ENCODE results near the gene AKAP13. TPM values are rescaled to one million over a fixed set of nuclear protein-coding genes. Genes with fewer than 3 reads are reported as not detected.
"Not testable (repeated sequence)": the region's sequence is repeated elsewhere in the genome, so short reads cannot be mapped to it uniquely, and the experiment has no call there.

AKAP13 gene
- polyA plus RNA-seq, 4 donors, result 39.4 to 71.6 (median 58.5) TPM

- DNase-seq, result peak in 1 of 2 donors; percentile 34
- H3K9me3 ChIP-seq (ENCODE audit: control insufficient read depth in 2 of 2, insufficient read depth in 1 of 2, low read depth in 1 of 2, low read length in 1 of 2); H3K36me3 ChIP-seq (ENCODE audit: control insufficient read depth in 3 of 3, insufficient read depth in 2 of 3, low read depth in 1 of 3, low read length in 3 of 3); H3K4me3 ChIP-seq (ENCODE audit: low read depth in 1 of 3, low read length in 3 of 3); FAIRE-seq; H3K27ac ChIP-seq (ENCODE audit: low read depth in 1 of 3, low read length in 2 of 3); H3K27me3 ChIP-seq (ENCODE audit: control insufficient read depth in 3 of 3, insufficient read depth in 3 of 3, low read length in 3 of 3): not testable (repeated sequence)
- 71 to 92% (median 86%) methylated on average over 4 of the region's 4 CpGs for WGBS, 3 donors
- peaks cover 0 to 19% (median 2%) of the 10 kb centered on the region in 3 donors for H3K4me1 ChIP-seq (ENCODE audit: control insufficient read depth in 3 of 3, insufficient read depth in 2 of 3, low read depth in 1 of 3, low read length in 2 of 3)
These were observed 35.0 kb upstream of the AKAP13 start for GRCh38 chr15:85345196-85345918.

- not testable (repeated sequence) for H3K9me3 ChIP-seq (ENCODE audit: control insufficient read depth in 2 of 2, insufficient read depth in 1 of 2, low read depth in 1 of 2, low read length in 1 of 2); H3K27ac ChIP-seq (ENCODE audit: low read depth in 1 of 3, low read length in 2 of 3); H3K4me3 ChIP-seq (ENCODE audit: low read depth in 1 of 3, low read length in 3 of 3); H3K27me3 ChIP-seq (ENCODE audit: control insufficient read depth in 3 of 3, insufficient read depth in 3 of 3, low read length in 3 of 3); H3K36me3 ChIP-seq (ENCODE audit: control insufficient read depth in 3 of 3, insufficient read depth in 2 of 3, low read depth in 1 of 3, low read length in 3 of 3); FAIRE-seq
- peak; percentile 54 to 73 for DNase-seq
- WGBS, 3 donors, result 88 to 96% (median 95%) methylated on average over 1 of the region's 1 CpG
- peaks cover 0 to 19% (median 2%) of the 10 kb centered on the region in 3 donors for H3K4me1 ChIP-seq (ENCODE audit: control insufficient read depth in 3 of 3, insufficient read depth in 2 of 3, low read depth in 1 of 3, low read length in 2 of 3)
These were observed 33.8 kb upstream of the AKAP13 start for GRCh38 chr15:85346462-85347084.

- peak overlapping the region in 1 of 3 donors; percentile 42 for H3K27ac ChIP-seq (ENCODE audit: low read depth in 1 of 3, low read length in 2 of 3)
- DNase-seq, result peak in 1 of 2 donors; percentile 42
- WGBS, 3 donors, result 84 to 94% (median 87%) methylated on average over 5 of the region's 5 CpGs
- H3K4me1 ChIP-seq (ENCODE audit: control insufficient read depth in 3 of 3, insufficient read depth in 2 of 3, low read depth in 1 of 3, low read length in 2 of 3), result peaks cover 0 to 19% (median 2%) of the 10 kb centered on the region in 3 donors
- not testable (repeated sequence) for FAIRE-seq; H3K36me3 ChIP-seq (ENCODE audit: control insufficient read depth in 3 of 3, insufficient read depth in 2 of 3, low read depth in 1 of 3, low read length in 3 of 3); H3K27me3 ChIP-seq (ENCODE audit: control insufficient read depth in 3 of 3, insufficient read depth in 3 of 3, low read length in 3 of 3); H3K9me3 ChIP-seq (ENCODE audit: control insufficient read depth in 2 of 2, insufficient read depth in 1 of 2, low read depth in 1 of 2, low read length in 1 of 2); H3K4me3 ChIP-seq (ENCODE audit: low read depth in 1 of 3, low read length in 3 of 3)
These were observed 32.9 kb upstream of the AKAP13 start for GRCh38 chr15:85347264-85348047.

- H3K9me3 ChIP-seq (ENCODE audit: control insufficient read depth in 2 of 2, insufficient read depth in 1 of 2, low read depth in 1 of 2, low read length in 1 of 2); H3K4me3 ChIP-seq (ENCODE audit: low read depth in 1 of 3, low read length in 3 of 3); H3K36me3 ChIP-seq (ENCODE audit: control insufficient read depth in 3 of 3, insufficient read depth in 2 of 3, low read depth in 1 of 3, low read length in 3 of 3); DNase-seq; FAIRE-seq; H3K27me3 ChIP-seq (ENCODE audit: control insufficient read depth in 3 of 3, insufficient read depth in 3 of 3, low read length in 3 of 3): not testable (repeated sequence)
- H3K4me1 ChIP-seq (ENCODE audit: control insufficient read depth in 3 of 3, insufficient read depth in 2 of 3, low read depth in 1 of 3, low read length in 2 of 3), result peaks cover 0 to 19% (median 2%) of the 10 kb centered on the region in 3 donors
- WGBS, 3 donors, result 83 to 87% (median 84%) methylated on average over 8 of the region's 8 CpGs
- peak overlapping the region in 1 of 3 donors; percentile 42 for H3K27ac ChIP-seq (ENCODE audit: low read depth in 1 of 3, low read length in 2 of 3)
These were observed 32.2 kb upstream of the AKAP13 start for GRCh38 chr15:85348048-85348766.

GRCh38 chr15:85349062-85349461 is 31.3 kb upstream of the AKAP13 start:
- H3K4me1 ChIP-seq (ENCODE audit: control insufficient read depth in 3 of 3, insufficient read depth in 2 of 3, low read depth in 1 of 3, low read length in 2 of 3), result peaks cover 0 to 19% (median 2%) of the 10 kb centered on the region in 3 donors
- not testable (repeated sequence) for H3K9me3 ChIP-seq (ENCODE audit: control insufficient read depth in 2 of 2, insufficient read depth in 1 of 2, low read depth in 1 of 2, low read length in 1 of 2); FAIRE-seq; H3K36me3 ChIP-seq (ENCODE audit: control insufficient read depth in 3 of 3, insufficient read depth in 2 of 3, low read depth in 1 of 3, low read length in 3 of 3); H3K4me3 ChIP-seq (ENCODE audit: low read depth in 1 of 3, low read length in 3 of 3); H3K27ac ChIP-seq (ENCODE audit: low read depth in 1 of 3, low read length in 2 of 3); H3K27me3 ChIP-seq (ENCODE audit: control insufficient read depth in 3 of 3, insufficient read depth in 3 of 3, low read length in 3 of 3)
- 42 to 76% (median 74%) methylated on average over 4 of the region's 4 CpGs for WGBS, 3 donors
- DNase-seq, result peak; percentile 18 to 60

- 84 to 96% (median 91%) methylated on average over 3 of the region's 3 CpGs for WGBS, 3 donors
- no peaks in the 10 kb centered on the region for H3K9me3 ChIP-seq (ENCODE audit: control insufficient read depth in 2 of 2, insufficient read depth in 1 of 2, low read depth in 1 of 2, low read length in 1 of 2)
- DNase-seq (no peak), FAIRE-seq (no peak)
- H3K27ac ChIP-seq (ENCODE audit: low read depth in 1 of 3, low read length in 2 of 3), result no peak overlapping the region
- no peak overlapping the region for H3K4me3 ChIP-seq (ENCODE audit: low read depth in 1 of 3, low read length in 3 of 3)
- no peaks in the 10 kb centered on the region for H3K27me3 ChIP-seq (ENCODE audit: control insufficient read depth in 3 of 3, insufficient read depth in 3 of 3, low read length in 3 of 3)
- no peaks in the 10 kb centered on the region for H3K36me3 ChIP-seq (ENCODE audit: control insufficient read depth in 3 of 3, insufficient read depth in 2 of 3, low read depth in 1 of 3, low read length in 3 of 3)
- H3K4me1 ChIP-seq (ENCODE audit: control insufficient read depth in 3 of 3, insufficient read depth in 2 of 3, low read depth in 1 of 3, low read length in 2 of 3), result peaks cover 0 to 13% (median 2%) of the 10 kb centered on the region in 3 donors
These were observed 30.0 kb upstream of the AKAP13 start for GRCh38 chr15:85350395-85350794.

GRCh38 chr15:85351501-85351900 is 28.9 kb upstream of the AKAP13 start:
- H3K27ac ChIP-seq (ENCODE audit: low read depth in 1 of 3, low read length in 2 of 3); H3K4me1 ChIP-seq (ENCODE audit: control insufficient read depth in 3 of 3, insufficient read depth in 2 of 3, low read depth in 1 of 3, low read length in 2 of 3); H3K9me3 ChIP-seq (ENCODE audit: control insufficient read depth in 2 of 2, insufficient read depth in 1 of 2, low read depth in 1 of 2, low read length in 1 of 2); FAIRE-seq; H3K27me3 ChIP-seq (ENCODE audit: control insufficient read depth in 3 of 3, insufficient read depth in 3 of 3, low read length in 3 of 3); H3K36me3 ChIP-seq (ENCODE audit: control insufficient read depth in 3 of 3, insufficient read depth in 2 of 3, low read depth in 1 of 3, low read length in 3 of 3); H3K4me3 ChIP-seq (ENCODE audit: low read depth in 1 of 3, low read length in 3 of 3); DNase-seq: not testable (repeated sequence)
- 83 to 96% (median 87%) methylated on average over 8 of the region's 8 CpGs for WGBS, 3 donors

- WGBS, 3 donors, result 91 to 93% (median 91%) methylated on average over 4 of the region's 4 CpGs
- Histone ChIP-seq H3K4me3 (ENCODE audit: low read depth in 1 of 3, low read length in 3 of 3) (no peak overlapping the region), H3K27me3 (ENCODE audit: control insufficient read depth in 3 of 3, insufficient read depth in 3 of 3, low read length in 3 of 3) (no peaks in the 10 kb centered on the region), H3K27ac (ENCODE audit: low read depth in 1 of 3, low read length in 2 of 3) (no peak overlapping the region), H3K36me3 (ENCODE audit: control insufficient read depth in 3 of 3, insufficient read depth in 2 of 3, low read depth in 1 of 3, low read length in 3 of 3) (no peaks in the 10 kb centered on the region), H3K9me3 (ENCODE audit: control insufficient read depth in 2 of 2, insufficient read depth in 1 of 2, low read depth in 1 of 2, low read length in 1 of 2) (no peaks in the 10 kb centered on the region), H3K4me1 (ENCODE audit: control insufficient read depth in 3 of 3, insufficient read depth in 2 of 3, low read depth in 1 of 3, low read length in 2 of 3) (peaks cover 0 to 5% (median 0%) of the 10 kb centered on the region in 3 donors)
- FAIRE-seq, result no peak
- DNase-seq, result no peak
These were observed 28.4 kb upstream of the AKAP13 start for GRCh38 chr15:85351965-85352364.
